Suprapubic skin (tissue), 4 donors: Measurements from ENCODE around the gene MET. TPM values are rescaled to one million over a fixed set of nuclear protein-coding genes. Genes with fewer than 3 reads are reported as not detected.

Experiments used
- DNase-seq, 2 donors: peaks; one replicate each; pipeline ENCODE4 v3.0.0-alpha.2; 2019; ENCODE audit warnings: low spot score in 2 of 2
- H3K27ac ChIP-seq: fragments of 200-600 bp; sonication (generic); one replicate; pipeline ENCODE4 v1.5.1; 2019
- H3K27me3 ChIP-seq: fragments of 200-600 bp; sonication (generic); one replicate; pipeline ENCODE4 v1.5.1; 2019
- H3K36me3 ChIP-seq: fragments of 200-600 bp; sonication (generic); one replicate; pipeline ENCODE4 v1.5.1; 2019
- H3K4me1 ChIP-seq: fragments of 200-600 bp; sonication (generic); one replicate; pipeline ENCODE4 v1.5.1; 2019
- H3K4me3 ChIP-seq: fragments of 200-600 bp; sonication (generic); one replicate; pipeline ENCODE4 v1.5.1; 2019; ENCODE audit warnings: mild to moderate bottlenecking
- H3K9me3 ChIP-seq: fragments of 200-600 bp; sonication (generic); one replicate; pipeline ENCODE4 v1.5.1; 2019
- CTCF ChIP-seq, 2 donors: fragments of 200-600 bp in 1 of 2; fragments of 450-650 bp in 1 of 2; sonication (generic) in 1 of 2; IDR thresholded peaks; one replicate each; pipeline ENCODE4 v1.5.1; 2016 to 2019; ENCODE audit warnings: antibody characterized with exemption in 2 of 2, mild to moderate bottlenecking in 1 of 2, moderate library complexity in 1 of 2
- EP300 ChIP-seq: sonication (generic); formaldehyde crosslinking; IDR thresholded peaks from one replicate; pipeline ENCODE4 v1.6.1; 2017; ENCODE audit warnings: antibody characterized with exemption
- POLR2A ChIP-seq, 2 donors: fragments of 450-650 bp; IDR thresholded peaks; one replicate each; pipeline ENCODE4 v1.6.1; 2017; ENCODE audit warnings: antibody characterized with exemption in 2 of 2, mild to moderate bottlenecking in 2 of 2, moderate library complexity in 2 of 2
- POLR2AphosphoS5 ChIP-seq, 3 donors: sonication (generic); formaldehyde crosslinking; IDR thresholded peaks; one replicate each; pipeline ENCODE4 v1.6.1; 2017; ENCODE audit warnings: antibody characterized with exemption in 3 of 3
- WGBS: methylation state at CpG from one replicate; pipeline ENCODE4 v1.1.5; 2018; 5-methylcytosine and 5-hydroxymethylcytosine counted together
- total RNA-seq, 4 donors: library from RNA; depleted of rRNA; stranded (reverse); fragments of >200 nt; gene quantifications; one replicate each; pipeline ENCODE4 v1.1.0, GENCODE V29; 2016

The MET gene
- total RNA-seq, 4 donors from 2014 or later = 22.8 to 41.2 (median 32.0) TPM

DNA sequence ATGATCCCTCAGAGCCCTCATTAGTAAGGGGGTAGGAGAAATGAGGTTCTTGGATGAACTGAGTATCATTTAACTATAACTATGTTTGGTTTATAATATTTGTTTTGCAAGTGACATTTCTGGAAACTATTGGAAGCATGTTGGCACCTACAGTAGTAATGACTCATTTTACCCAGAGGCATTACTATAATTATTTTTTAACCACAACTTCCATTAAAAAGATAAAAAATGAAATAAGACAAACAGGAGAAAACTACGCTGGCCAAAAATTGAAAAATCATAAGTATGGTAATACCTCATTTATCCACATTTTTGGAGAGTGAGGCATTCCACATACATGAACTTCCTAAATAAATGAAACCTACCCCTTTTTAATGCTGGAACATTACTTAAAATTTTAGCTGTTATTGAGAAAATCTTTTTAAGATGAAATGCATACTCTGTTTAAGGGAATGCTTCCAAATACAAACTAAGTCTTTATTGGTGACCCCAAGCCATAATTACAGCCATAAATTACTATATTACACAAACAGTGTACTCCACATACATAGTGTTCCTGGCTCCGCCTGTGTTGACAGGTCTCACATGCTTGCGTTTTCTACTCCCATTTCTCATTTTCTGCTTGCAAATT is 105.8 kb downstream of the MET start:
- TF ChIP-seq POLR2A (IDR thresholded peaks at IDR 0.05) (no peak), CTCF (IDR thresholded peaks at IDR 0.05) (no peak), POLR2AphosphoS5 (IDR thresholded peaks at IDR 0.05) (no peak), EP300 (no peak)
- no peak overlapping the region for H3K27ac ChIP-seq

DNA sequence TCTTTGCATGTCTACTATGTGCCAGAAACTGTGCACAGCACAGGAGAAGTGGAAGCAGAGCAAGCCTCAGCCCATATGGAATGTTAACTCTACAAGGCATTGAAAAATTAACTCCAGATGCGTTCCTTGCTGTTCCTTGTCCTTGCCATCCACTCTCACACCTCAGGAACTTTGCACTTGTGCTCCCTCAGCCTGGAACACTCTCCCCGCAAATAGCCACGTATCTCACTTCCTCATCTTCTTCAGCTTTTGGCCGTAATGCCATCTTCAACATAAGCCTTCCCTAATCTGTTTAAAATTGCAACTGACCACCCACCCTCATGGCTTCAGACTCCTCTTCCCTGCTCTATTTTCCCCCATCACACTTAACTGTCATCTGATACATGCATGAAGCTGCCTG is 107.2 kb downstream of the MET start:
- WGBS = 89% methylated on average over 4 of the region's 4 CpGs
- peaks cover 4% of the 10 kb centered on the region for H3K36me3 ChIP-seq
- TF ChIP-seq CTCF (IDR thresholded peaks at IDR 0.05) (no peak), POLR2A (IDR thresholded peaks at IDR 0.05) (no peak), EP300 (no peak), POLR2AphosphoS5 (IDR thresholded peaks at IDR 0.05) (no peak)

More for the DNA sequence above, 105.8 kb downstream of the MET start:
- no peak overlapping the region for H3K4me3 ChIP-seq
- peaks cover 39% of the 10 kb centered on the region for H3K4me1 ChIP-seq
- WGBS = 45% methylated on average over 3 of the region's 3 CpGs
- peaks cover 3% of the 10 kb centered on the region for H3K36me3 ChIP-seq
- DNase-seq = no peak
- no peaks in the 10 kb centered on the region for H3K27me3 ChIP-seq
- H3K9me3 ChIP-seq = no peaks in the 10 kb centered on the region

DNA sequence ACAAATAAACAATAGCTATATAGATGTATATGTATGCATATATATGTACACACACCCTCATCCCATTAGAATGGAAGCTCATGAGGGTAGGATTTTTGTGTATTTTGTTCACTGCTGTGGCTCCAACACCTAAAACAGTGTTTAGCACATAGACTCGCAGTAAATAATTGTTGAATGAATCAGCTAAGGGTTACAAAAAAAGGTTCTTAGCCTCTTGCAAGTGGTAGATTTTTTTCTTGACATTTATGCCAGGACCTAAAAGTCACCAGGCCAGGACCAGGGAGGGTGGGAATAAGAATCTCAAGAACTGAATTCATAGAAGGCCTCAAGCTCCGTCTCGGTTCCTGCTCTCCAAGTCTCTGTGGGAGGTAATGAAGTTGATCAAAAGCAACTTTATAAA is 107.9 kb downstream of the MET start:
- no peak for DNase-seq
- Histone ChIP-seq H3K9me3 (no peaks in the 10 kb centered on the region), H3K27ac (no peak overlapping the region), H3K4me3 (no peak overlapping the region), H3K4me1 (peaks cover 41% of the 10 kb centered on the region), H3K27me3 (no peaks in the 10 kb centered on the region), H3K36me3 (peaks cover 6% of the 10 kb centered on the region)
- 82% methylated on average over 3 of the region's 3 CpGs for WGBS
- TF ChIP-seq EP300 (no peak), POLR2A (IDR thresholded peaks at IDR 0.05) (no peak), CTCF (IDR thresholded peaks at IDR 0.05) (no peak), POLR2AphosphoS5 (IDR thresholded peaks at IDR 0.05) (no peak)

More for the DNA sequence above, 107.2 kb downstream of the MET start:
- H3K4me3 ChIP-seq = no peak overlapping the region
- no peaks in the 10 kb centered on the region for H3K9me3 ChIP-seq
- no peak overlapping the region for H3K27ac ChIP-seq
- peaks cover 41% of the 10 kb centered on the region for H3K4me1 ChIP-seq
- no peak for DNase-seq
- no peaks in the 10 kb centered on the region for H3K27me3 ChIP-seq

- TF ChIP-seq CTCF (IDR thresholded peaks at IDR 0.05) (no peak), POLR2AphosphoS5 (IDR thresholded peaks at IDR 0.05) (no peak), POLR2A (IDR thresholded peaks at IDR 0.05) (no peak), EP300 (no peak)
- no peaks in the 10 kb centered on the region for H3K9me3 ChIP-seq
- no peak overlapping the region for H3K4me3 ChIP-seq
- peaks cover 41% of the 10 kb centered on the region for H3K4me1 ChIP-seq
- 57% methylated on average over 1 of the region's 1 CpG for WGBS
- H3K27ac ChIP-seq = peak overlapping the region; percentile 35
- H3K36me3 ChIP-seq = peaks cover 8% of the 10 kb centered on the region
- H3K27me3 ChIP-seq = no peaks in the 10 kb centered on the region
- DNase-seq = no peak
These were observed 108.5 kb downstream of the MET start for GRCh38 chr7:116780521-116780920.

DNA sequence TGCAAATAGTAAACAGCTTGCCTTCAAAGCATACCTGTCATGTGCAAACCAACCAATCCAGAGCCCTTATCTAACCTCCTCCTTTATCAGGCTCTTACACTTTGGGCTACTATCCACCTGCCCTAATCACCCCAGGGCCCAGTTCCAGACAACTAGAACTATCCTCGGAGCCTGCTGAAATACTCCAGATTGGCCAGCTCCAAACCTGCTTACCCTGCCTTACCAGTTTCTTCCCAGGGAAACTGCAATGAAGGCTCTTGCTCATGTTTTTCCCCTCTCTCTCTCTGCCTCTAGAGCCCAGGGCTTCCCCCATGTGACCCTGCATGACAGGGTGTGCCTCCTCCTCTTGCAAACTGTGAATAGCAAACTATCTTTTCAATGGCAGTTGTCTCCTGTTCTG is 109.0 kb downstream of the MET start:
- TF ChIP-seq EP300 = no peak
- TF ChIP-seq POLR2AphosphoS5 (IDR thresholded peaks at IDR 0.05) = peak in 2 of 3 donors; percentile 20 to 87
- H3K4me1 ChIP-seq = peaks cover 41% of the 10 kb centered on the region
- no peaks in the 10 kb centered on the region for H3K27me3 ChIP-seq
- 43% methylated on average over 1 of the region's 1 CpG for WGBS
- no peak overlapping the region for H3K4me3 ChIP-seq
- H3K9me3 ChIP-seq = no peaks in the 10 kb centered on the region
- DNase-seq = peak in 1 of 2 donors; percentile 66
- peaks cover 8% of the 10 kb centered on the region for H3K36me3 ChIP-seq
- H3K27ac ChIP-seq = peak overlapping the region; percentile 35
